Subcutaneous abdominal adipose tissue (tissue), 5 donors: ENCODE results near the gene SBK1.

ENCODE experiments used
- H3K27ac ChIP-seq: one replicate; pipeline ENCODE4 v1.7.0; 2013; ENCODE audit warnings: low read depth, mild to moderate bottlenecking, inconsistent platforms, low read length, moderate library complexity
- H3K27me3 ChIP-seq, 5 donors: one replicate each; pipeline ENCODE4 v1.7.0; 2013; ENCODE audit warnings: low read length in 5 of 5, inconsistent platforms in 1 of 5; ENCODE audit not compliant: control insufficient read depth in 5 of 5, insufficient read depth in 4 of 5
- H3K36me3 ChIP-seq, 5 donors: one replicate each; pipeline ENCODE4 v1.7.0; 2013; ENCODE audit warnings: low read length in 5 of 5; ENCODE audit not compliant: control insufficient read depth in 5 of 5, insufficient read depth in 5 of 5
- H3K4me1 ChIP-seq, 5 donors: one replicate each; pipeline ENCODE4 v1.7.0; 2013; ENCODE audit warnings: low read length in 5 of 5, mild to moderate bottlenecking in 3 of 5, moderate library complexity in 1 of 5; ENCODE audit not compliant: control insufficient read depth in 5 of 5, insufficient read depth in 5 of 5
- H3K4me3 ChIP-seq, 5 donors: one replicate each; pipeline ENCODE4 v1.7.0; 2013; ENCODE audit warnings: low read length in 5 of 5, low read depth in 1 of 5
- H3K9ac ChIP-seq, 5 donors: one replicate each; pipeline ENCODE4 v1.7.0; 2013; ENCODE audit warnings: low read length in 5 of 5, mild to moderate bottlenecking in 4 of 5, moderate library complexity in 3 of 5
- H3K9me3 ChIP-seq, 5 donors: one replicate each; pipeline ENCODE4 v1.7.0; 2013; ENCODE audit warnings: low read length in 5 of 5; ENCODE audit not compliant: control insufficient read depth in 5 of 5
- donor health status: healthy.
- donor health status: healthy.
- donor health status: healthy.
- donor health status: healthy.
- donor health status: healthy.

SBK1 gene

GRCh38 chr16:28260193-28260592, 32.1 kb upstream of the SBK1 start:
- Histone ChIP-seq H3K36me3 (no peaks in the 10 kb centered on the region), H3K4me3 (no peak overlapping the region), H3K9ac (no peak overlapping the region), H3K27ac (no peak overlapping the region), H3K4me1 (peaks cover 0 to 8% (median 0%) of the 10 kb centered on the region in 5 donors), H3K9me3 (peaks cover 3 to 8% (median 7%) of the 10 kb centered on the region in 5 donors), H3K27me3 (peaks cover 21 to 39% (median 29%) of the 10 kb centered on the region in 5 donors)

- Histone ChIP-seq H3K27me3 (peaks cover 21 to 39% (median 29%) of the 10 kb centered on the region in 5 donors), H3K9ac (no peak overlapping the region), H3K4me3 (no peak overlapping the region), H3K36me3 (no peaks in the 10 kb centered on the region), H3K9me3 (peaks cover 3 to 8% (median 7%) of the 10 kb centered on the region in 5 donors), H3K27ac (no peak overlapping the region), H3K4me1 (peaks cover 0 to 8% (median 0%) of the 10 kb centered on the region in 5 donors)
Observed at GRCh38 chr16:28261942-28262341, 30.4 kb upstream of the SBK1 start.

DNA sequence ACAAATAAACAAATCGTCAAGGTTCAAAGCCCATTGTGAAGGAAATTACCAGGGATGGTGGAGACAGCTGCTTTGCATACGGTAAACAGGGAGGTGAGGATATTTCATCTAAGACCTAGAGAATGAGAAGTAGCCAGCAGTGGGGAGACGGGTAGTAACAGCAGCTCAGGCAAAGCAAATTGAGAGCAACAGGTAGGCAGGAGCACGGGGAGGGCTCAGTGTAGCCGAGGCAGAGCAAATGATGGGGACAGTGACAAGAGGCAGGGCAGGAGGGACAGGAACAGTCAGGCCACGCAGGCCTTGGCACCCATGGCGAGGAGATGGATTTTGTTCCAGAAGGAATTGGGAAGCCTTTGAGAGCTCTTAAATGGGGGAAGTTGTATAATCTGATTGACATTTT, 29.0 kb upstream of the SBK1 start:
- Histone ChIP-seq H3K4me3 (no peak overlapping the region), H3K4me1 (peaks cover 0 to 5% (median 0%) of the 10 kb centered on the region in 5 donors), H3K9me3 (peaks cover 3 to 8% (median 7%) of the 10 kb centered on the region in 5 donors), H3K27me3 (peaks cover 17 to 37% (median 22%) of the 10 kb centered on the region in 5 donors), H3K36me3 (no peaks in the 10 kb centered on the region), H3K27ac (no peak overlapping the region), H3K9ac (no peak overlapping the region)

GRCh38 chr16:28264656-28265055, 27.7 kb upstream of the SBK1 start:
- Histone ChIP-seq H3K9me3 (peaks cover 3 to 8% (median 7%) of the 10 kb centered on the region in 5 donors), H3K27me3 (peaks cover 7 to 26% (median 11%) of the 10 kb centered on the region in 5 donors), H3K36me3 (no peaks in the 10 kb centered on the region), H3K27ac (no peak overlapping the region), H3K9ac (no peak overlapping the region), H3K4me1 (no peaks in the 10 kb centered on the region), H3K4me3 (no peak overlapping the region)

DNA sequence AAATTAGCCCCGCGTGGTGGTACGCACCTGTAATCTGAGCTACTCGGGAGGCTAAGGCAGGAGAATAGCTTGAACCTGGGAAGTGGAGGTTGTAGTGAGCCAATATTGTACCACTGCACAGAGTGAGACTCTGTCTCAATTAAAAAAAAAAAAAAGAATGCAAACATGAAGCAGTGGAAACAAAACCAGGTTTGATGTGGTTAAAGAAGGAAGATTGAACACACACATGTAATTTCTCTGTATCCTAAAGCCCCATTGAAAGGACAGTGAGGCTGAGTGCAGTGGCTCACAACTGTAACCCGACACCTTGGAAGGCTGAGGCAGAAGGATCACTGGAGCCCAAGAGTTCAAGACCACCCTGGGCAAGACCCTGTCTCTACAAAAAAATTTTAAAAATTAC, 26.5 kb upstream of the SBK1 start:
- H3K36me3 ChIP-seq, result no peaks in the 10 kb centered on the region
- H3K9me3 ChIP-seq, result peaks cover 3 to 8% (median 7%) of the 10 kb centered on the region in 5 donors
- no peaks in the 10 kb centered on the region for H3K4me1 ChIP-seq
- H3K27ac ChIP-seq, result no peak overlapping the region
- no peak overlapping the region for H3K4me3 ChIP-seq
- H3K27me3 ChIP-seq, result peaks cover 2 to 15% (median 7%) of the 10 kb centered on the region in 5 donors
- H3K9ac ChIP-seq, result no peak overlapping the region

- H3K4me3 ChIP-seq, result no peak overlapping the region
- H3K9ac ChIP-seq, result no peak overlapping the region
- no peaks in the 10 kb centered on the region for H3K36me3 ChIP-seq
- H3K27ac ChIP-seq, result no peak overlapping the region
- H3K4me1 ChIP-seq, result no peaks in the 10 kb centered on the region
- peaks cover 0 to 4% (median under 1%) of the 10 kb centered on the region in 5 donors for H3K27me3 ChIP-seq
- H3K9me3 ChIP-seq, result peaks cover 3 to 14% (median 10%) of the 10 kb centered on the region in 5 donors
Observed at GRCh38 chr16:28267356-28267755, 25.0 kb upstream of the SBK1 start.

- Histone ChIP-seq H3K4me1 (peaks cover 0 to 8% (median 8%) of the 10 kb centered on the region in 5 donors), H3K9ac (no peak overlapping the region), H3K4me3 (no peak overlapping the region), H3K36me3 (no peaks in the 10 kb centered on the region), H3K27me3 (peaks cover 0 to 29% (median 21%) of the 10 kb centered on the region in 5 donors), H3K27ac (no peak overlapping the region), H3K9me3 (peaks cover 0 to 8% (median 3%) of the 10 kb centered on the region in 5 donors)
Observed at GRCh38 chr16:28273511-28273910, 18.8 kb upstream of the SBK1 start.

DNA sequence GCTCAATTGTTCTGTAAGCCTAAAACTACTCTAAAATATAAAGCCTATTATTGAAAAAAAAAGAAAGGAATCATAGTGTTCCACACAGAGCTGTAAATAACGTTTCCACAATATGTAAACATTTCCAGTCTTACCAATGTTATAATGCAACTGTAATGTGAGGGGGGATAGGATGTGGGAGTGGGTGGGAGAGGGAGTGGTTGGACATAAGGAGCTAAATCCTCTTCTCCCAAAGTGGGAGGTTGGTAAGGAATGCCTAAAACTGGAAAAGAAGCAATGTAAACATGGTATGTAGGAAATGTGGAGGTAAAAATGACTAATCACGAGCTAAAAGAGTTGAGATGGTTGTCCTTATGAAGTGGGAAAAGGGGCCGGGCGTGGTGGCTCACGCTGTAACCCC, 17.6 kb upstream of the SBK1 start:
- Histone ChIP-seq H3K4me1 (peaks cover 0 to 8% (median 8%) of the 10 kb centered on the region in 5 donors), H3K4me3 (no peak overlapping the region), H3K27ac (no peak overlapping the region), H3K27me3 (peaks cover 0 to 29% (median 21%) of the 10 kb centered on the region in 5 donors), H3K9me3 (peaks cover 0 to 8% (median 3%) of the 10 kb centered on the region in 5 donors), H3K36me3 (no peaks in the 10 kb centered on the region), H3K9ac (no peak overlapping the region)

DNA sequence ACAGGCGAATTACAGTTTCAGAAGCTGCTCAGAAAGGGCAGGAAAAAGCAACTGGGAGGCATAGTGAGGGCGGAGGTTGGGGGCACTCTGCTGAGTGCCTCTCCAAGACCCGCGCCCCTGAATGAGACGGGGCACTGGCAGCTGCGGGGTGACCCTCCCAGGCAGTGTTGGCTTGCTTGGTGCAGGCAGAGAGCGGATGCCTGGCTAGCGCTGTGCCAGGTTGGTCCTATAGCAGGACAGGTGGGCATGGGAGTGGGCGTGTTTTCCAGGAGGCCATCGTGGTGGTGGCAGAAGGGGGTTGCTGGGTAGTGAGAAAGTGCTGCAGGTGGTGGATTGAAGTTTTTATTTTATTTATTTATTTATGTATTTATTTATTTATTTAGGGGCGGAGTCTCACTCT, 16.0 kb upstream of the SBK1 start:
- Histone ChIP-seq H3K4me1 (peaks cover 0 to 8% (median 8%) of the 10 kb centered on the region in 5 donors), H3K27ac (no peak overlapping the region), H3K4me3 (no peak overlapping the region), H3K36me3 (no peaks in the 10 kb centered on the region), H3K27me3 (peaks cover 0 to 34% (median 25%) of the 10 kb centered on the region in 5 donors), H3K9me3 (peaks cover 0 to 3% (median 0%) of the 10 kb centered on the region in 5 donors), H3K9ac (no peak overlapping the region)

DNA sequence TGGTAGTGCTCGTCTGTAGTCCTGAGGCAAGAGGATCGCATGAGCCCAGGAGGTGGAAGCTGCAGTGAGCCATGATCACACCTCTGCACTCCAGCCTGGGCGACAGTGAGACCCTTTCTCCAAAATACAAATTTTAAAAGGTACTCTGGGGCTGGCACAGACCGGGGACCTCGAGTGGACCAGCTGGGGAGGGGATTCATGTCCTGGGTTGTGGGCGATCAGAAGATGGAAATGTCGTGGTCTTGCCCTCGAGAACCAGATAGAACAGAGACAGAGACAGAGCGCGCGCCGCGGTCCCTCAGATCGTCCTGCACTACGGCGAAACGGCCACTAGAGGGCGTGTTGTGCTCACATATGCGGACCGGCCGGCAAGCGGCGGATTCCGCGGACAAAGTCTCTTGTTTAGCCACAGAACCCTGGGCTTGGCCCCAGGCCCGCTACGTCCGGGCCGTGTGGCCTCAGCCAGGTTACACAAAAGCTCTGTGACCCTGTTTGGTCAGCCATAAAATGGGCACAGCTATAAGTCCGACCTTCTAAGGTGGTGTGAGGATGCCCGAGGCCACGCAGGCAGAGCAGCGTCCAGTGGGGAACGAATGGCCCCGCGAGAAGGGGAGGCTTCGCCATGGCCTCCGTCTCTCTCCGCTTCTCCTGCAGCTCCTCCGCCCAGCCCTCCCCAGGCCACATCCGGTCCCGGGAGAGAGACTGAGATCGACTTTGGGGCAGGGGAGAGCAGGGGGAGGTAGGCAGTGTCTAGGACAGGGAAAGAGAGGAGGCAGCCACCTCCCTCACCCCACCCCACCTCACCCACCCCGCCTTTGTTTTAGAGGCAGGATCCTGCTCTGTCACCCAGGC, 14.6 kb upstream of the SBK1 start:
- peak overlapping the region in 1 of 5 donors; percentile 63 for H3K9ac ChIP-seq
- H3K4me3 ChIP-seq, result peak overlapping the region in 4 of 5 donors; percentile 43 to 59 (median 49)
- no peak overlapping the region for H3K27ac ChIP-seq
- H3K27me3 ChIP-seq, result peaks cover 4 to 42% (median 31%) of the 10 kb centered on the region in 5 donors
- no peaks in the 10 kb centered on the region for H3K36me3 ChIP-seq
- H3K9me3 ChIP-seq, result no peaks in the 10 kb centered on the region
- peaks cover 0 to 8% (median 8%) of the 10 kb centered on the region in 5 donors for H3K4me1 ChIP-seq
